ENCODE results near the gene FKBP11.
"Not testable (repeated sequence)": the region's sequence is repeated elsewhere in the genome, so short reads cannot be mapped to it uniquely, and the experiment has no call there.

The FKBP11 gene

DNA sequence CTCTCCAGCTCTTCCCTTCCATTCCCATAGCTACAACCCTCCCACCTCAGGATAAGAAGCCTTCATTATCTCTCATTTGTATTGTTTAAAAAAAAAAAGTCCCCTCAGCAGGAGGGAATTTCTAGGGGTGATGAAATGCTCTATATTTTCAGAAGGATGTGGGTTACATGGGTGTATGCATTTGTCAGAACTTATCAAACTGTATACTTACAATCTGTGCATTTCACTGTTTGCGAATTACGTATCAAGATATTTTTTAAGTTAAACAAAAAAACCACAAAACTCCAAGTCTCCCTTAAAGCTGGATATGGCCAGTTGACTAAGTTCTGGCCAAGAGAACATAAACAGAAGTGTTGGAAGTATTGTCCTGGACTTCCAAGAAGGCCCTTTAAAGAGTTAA, 2.0 kb upstream of the FKBP11 start:
- Mint-ChIP-seq H3K4me1 (peaks cover 40% of the 10 kb centered on the region), H3K36me3 (ENCODE audit: insufficient read depth) (peaks cover 22% of the 10 kb centered on the region), H3K27ac (ENCODE audit: low read depth) (peak overlapping the region; percentile 90), H3K9me3 (no peaks in the 10 kb centered on the region), H3K27me3 (no peaks in the 10 kb centered on the region), H3K4me3 (peak overlapping the region; percentile 63)
- DNase-seq (ENCODE audit: low spot score in 2 of 2) (no peak), ATAC-seq (replicated peaks; ENCODE audit: extremely low read depth, poor library complexity, severe bottlenecking) (no peak)

GRCh38 chr12:48924617-48925303, 532 bp downstream of the FKBP11 start:
- H3K36me3 Mint-ChIP-seq (ENCODE audit: insufficient read depth): peaks cover 33% of the 10 kb centered on the region
- no peaks in the 10 kb centered on the region for H3K9me3 Mint-ChIP-seq
- ATAC-seq (replicated peaks; ENCODE audit: extremely low read depth, poor library complexity, severe bottlenecking): peak; percentile 80
- H3K4me3 Mint-ChIP-seq: peak overlapping the region; percentile 91
- no peaks in the 10 kb centered on the region for H3K27me3 Mint-ChIP-seq
- H3K4me1 Mint-ChIP-seq: peaks cover 45% of the 10 kb centered on the region
- peak overlapping the region; percentile 94 for H3K27ac Mint-ChIP-seq (ENCODE audit: low read depth)
- DNase-seq (ENCODE audit: low spot score in 2 of 2): peak; percentile 64 to 75

- no peak overlapping the region for H3K4me3 Mint-ChIP-seq
- no peaks in the 10 kb centered on the region for H3K27me3 Mint-ChIP-seq
- H3K4me1 Mint-ChIP-seq: peaks cover 47% of the 10 kb centered on the region
- no peak overlapping the region for H3K27ac Mint-ChIP-seq (ENCODE audit: low read depth)
- H3K36me3 Mint-ChIP-seq (ENCODE audit: insufficient read depth): peaks cover 33% of the 10 kb centered on the region
- no peak for DNase-seq (ENCODE audit: low spot score in 2 of 2)
- no peak for ATAC-seq (replicated peaks; ENCODE audit: extremely low read depth, poor library complexity, severe bottlenecking)
- no peaks in the 10 kb centered on the region for H3K9me3 Mint-ChIP-seq
Observed at GRCh38 chr12:48923117-48923516, 2.2 kb downstream of the FKBP11 start.

DNA sequence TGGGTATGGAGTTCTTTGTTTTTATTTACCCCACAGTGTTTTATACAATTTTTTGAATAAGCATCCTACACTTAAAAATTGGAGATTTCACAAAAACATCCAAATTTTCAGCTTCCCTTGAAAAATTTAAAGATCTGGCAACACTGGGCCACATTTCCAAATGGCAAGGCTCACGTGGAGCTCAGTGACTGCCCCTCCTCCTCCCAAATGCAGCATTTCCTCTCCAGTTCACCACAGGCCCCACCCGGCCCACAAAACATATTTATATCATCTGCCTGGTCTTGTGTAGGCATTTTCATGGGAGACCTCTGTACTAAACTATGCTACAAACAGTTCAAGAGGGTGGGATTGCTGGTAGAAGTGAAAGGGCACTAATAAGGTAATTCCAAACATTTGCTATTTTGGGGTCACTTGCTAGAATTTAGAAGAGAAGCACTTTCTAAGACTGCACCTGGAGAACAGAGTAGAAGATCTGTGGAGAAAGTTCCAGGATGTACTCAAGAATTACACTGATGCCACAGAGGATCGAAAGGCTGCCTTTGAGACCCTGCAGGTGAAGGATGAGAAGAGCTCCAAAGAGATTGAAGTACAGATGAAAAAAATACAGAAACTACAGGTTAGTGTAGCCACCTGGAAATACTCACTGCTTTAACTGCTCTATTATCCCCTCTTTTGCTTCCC, 7.3 kb downstream of the FKBP11 start:
- Mint-ChIP-seq H3K4me3 (peak overlapping the region; percentile 85), H3K4me1 (peaks cover 40% of the 10 kb centered on the region), H3K36me3 (ENCODE audit: insufficient read depth) (peaks cover 18% of the 10 kb centered on the region), H3K9me3 (no peaks in the 10 kb centered on the region), H3K27me3 (no peaks in the 10 kb centered on the region), H3K27ac (ENCODE audit: low read depth) (peak overlapping the region; percentile 49)
- DNase-seq (ENCODE audit: low spot score in 2 of 2): no peak
- peak; percentile 93 for ATAC-seq (replicated peaks; ENCODE audit: extremely low read depth, poor library complexity, severe bottlenecking)

DNA sequence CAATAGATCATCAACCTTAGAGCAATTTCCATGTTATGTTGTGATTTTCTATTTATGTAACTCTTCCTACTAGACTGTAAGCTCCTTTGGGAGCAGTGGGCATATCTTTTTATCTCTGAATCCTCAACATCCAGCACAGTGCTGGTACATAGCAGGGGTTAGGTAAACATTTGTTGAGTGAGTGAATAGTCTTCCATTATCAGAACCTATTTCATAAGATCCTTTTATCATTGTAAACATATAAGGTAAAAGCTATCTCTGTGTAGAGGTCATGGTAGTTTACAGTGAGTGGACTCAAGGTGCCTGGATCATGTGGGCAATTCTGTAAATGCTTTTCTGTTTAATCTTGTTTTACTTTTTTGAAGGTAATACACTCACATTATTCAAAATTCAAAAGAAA, 15.1 kb downstream of the FKBP11 start:
- no peaks in the 10 kb centered on the region for H3K9me3 Mint-ChIP-seq
- H3K27ac Mint-ChIP-seq (ENCODE audit: low read depth): no peak overlapping the region
- ATAC-seq (replicated peaks; ENCODE audit: extremely low read depth, poor library complexity, severe bottlenecking) (no peak), DNase-seq (ENCODE audit: low spot score in 2 of 2) (no peak)
- H3K4me1 Mint-ChIP-seq: no peaks in the 10 kb centered on the region
- no peaks in the 10 kb centered on the region for H3K27me3 Mint-ChIP-seq
- no peaks in the 10 kb centered on the region for H3K36me3 Mint-ChIP-seq (ENCODE audit: insufficient read depth)
- H3K4me3 Mint-ChIP-seq: no peak overlapping the region

DNA sequence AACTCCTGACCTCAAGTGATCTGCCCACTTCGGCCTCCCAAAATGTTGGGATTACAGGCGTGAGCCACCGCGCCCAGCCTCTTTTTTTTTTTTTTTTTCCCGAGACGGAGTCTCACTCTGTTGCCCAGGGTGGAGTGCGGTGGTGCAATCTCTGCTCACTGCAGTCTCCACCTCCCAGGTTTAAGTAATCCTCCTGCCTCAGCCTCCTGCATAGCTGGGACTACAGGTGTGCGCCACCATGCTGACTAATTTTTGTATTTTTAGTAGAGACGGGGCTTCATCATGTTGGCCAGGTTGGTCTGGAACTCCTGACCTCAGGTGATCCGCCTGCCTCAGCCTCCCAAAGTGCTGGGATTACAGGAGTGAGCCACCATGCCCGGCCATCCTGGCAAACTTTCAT, 15.6 kb downstream of the FKBP11 start:
- H3K9me3 Mint-ChIP-seq; H3K4me3 Mint-ChIP-seq; ATAC-seq (replicated peaks; ENCODE audit: extremely low read depth, poor library complexity, severe bottlenecking); H3K36me3 Mint-ChIP-seq (ENCODE audit: insufficient read depth); H3K27me3 Mint-ChIP-seq; DNase-seq (ENCODE audit: low spot score in 2 of 2); H3K27ac Mint-ChIP-seq (ENCODE audit: low read depth); H3K4me1 Mint-ChIP-seq: not testable (repeated sequence)

- H3K9me3 Mint-ChIP-seq: no peaks in the 10 kb centered on the region
- no peaks in the 10 kb centered on the region for H3K27me3 Mint-ChIP-seq
- H3K27ac Mint-ChIP-seq (ENCODE audit: low read depth): no peak overlapping the region
- DNase-seq (ENCODE audit: low spot score in 2 of 2) (no peak), ATAC-seq (replicated peaks; ENCODE audit: extremely low read depth, poor library complexity, severe bottlenecking) (no peak)
- H3K4me3 Mint-ChIP-seq: no peak overlapping the region
- peaks cover 5% of the 10 kb centered on the region for H3K4me1 Mint-ChIP-seq
- H3K36me3 Mint-ChIP-seq (ENCODE audit: insufficient read depth): no peaks in the 10 kb centered on the region
Observed at GRCh38 chr12:48907245-48907644, 18.0 kb downstream of the FKBP11 start.

- Mint-ChIP-seq H3K4me3 (peak overlapping the region; percentile 50), H3K36me3 (ENCODE audit: insufficient read depth) (peaks cover 2% of the 10 kb centered on the region), H3K4me1 (peaks cover 5% of the 10 kb centered on the region), H3K9me3 (no peaks in the 10 kb centered on the region), H3K27me3 (no peaks in the 10 kb centered on the region), H3K27ac (ENCODE audit: low read depth) (peak overlapping the region; percentile 59)
- ATAC-seq (replicated peaks; ENCODE audit: extremely low read depth, poor library complexity, severe bottlenecking) (peak; percentile 99), DNase-seq (ENCODE audit: low spot score in 2 of 2) (peak; percentile 67 to 69)
Observed at GRCh38 chr12:48903982-48904411, 21.3 kb downstream of the FKBP11 start.

DNA sequence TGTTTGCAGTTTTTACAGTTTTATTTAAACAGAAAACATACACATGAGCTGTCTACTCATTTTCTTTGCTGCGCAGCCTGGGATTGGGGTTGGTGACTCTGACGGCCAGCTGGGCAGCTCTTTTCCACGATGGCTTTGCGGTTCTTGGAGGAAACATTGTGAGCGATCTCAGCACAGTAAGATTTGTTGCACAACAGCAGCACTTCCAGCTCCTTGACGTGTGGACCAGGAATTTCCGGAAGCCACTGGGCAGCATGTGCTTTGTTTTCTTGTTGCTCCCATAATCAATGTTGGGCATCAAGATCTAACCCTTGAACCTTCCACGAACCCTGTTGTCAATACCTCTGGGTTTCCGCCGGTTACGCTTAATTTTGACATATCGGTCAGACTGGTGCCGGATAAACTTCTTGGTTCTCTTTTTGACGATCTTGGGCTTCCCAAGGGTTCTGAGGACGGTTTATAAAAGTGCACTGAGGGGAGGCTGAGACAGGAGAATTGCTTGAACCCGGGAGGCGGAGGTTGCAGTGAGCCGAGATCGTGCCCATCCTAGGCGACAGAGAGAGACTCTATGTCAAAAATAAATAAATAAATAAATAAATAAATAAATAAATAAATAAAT, 21.8 kb downstream of the FKBP11 start:
- Mint-ChIP-seq H3K4me3 (peak overlapping the region; percentile 50), H3K4me1 (peaks cover 5% of the 10 kb centered on the region), H3K27ac (ENCODE audit: low read depth) (peak overlapping the region; percentile 59), H3K36me3 (ENCODE audit: insufficient read depth) (peaks cover 2% of the 10 kb centered on the region), H3K27me3 (peaks cover 2% of the 10 kb centered on the region), H3K9me3 (no peaks in the 10 kb centered on the region)
- ATAC-seq (replicated peaks; ENCODE audit: extremely low read depth, poor library complexity, severe bottlenecking) (no peak), DNase-seq (ENCODE audit: low spot score in 2 of 2) (no peak)

GRCh38 chr12:48901278-48901677, 24.0 kb downstream of the FKBP11 start:
- peaks cover 5% of the 10 kb centered on the region for H3K4me1 Mint-ChIP-seq
- H3K4me3 Mint-ChIP-seq: no peak overlapping the region
- H3K27me3 Mint-ChIP-seq: peaks cover 10% of the 10 kb centered on the region
- no peak overlapping the region for H3K27ac Mint-ChIP-seq (ENCODE audit: low read depth)
- H3K36me3 Mint-ChIP-seq (ENCODE audit: insufficient read depth): peaks cover 2% of the 10 kb centered on the region
- no peaks in the 10 kb centered on the region for H3K9me3 Mint-ChIP-seq
- no peak for DNase-seq (ENCODE audit: low spot score in 2 of 2)
- ATAC-seq (replicated peaks; ENCODE audit: extremely low read depth, poor library complexity, severe bottlenecking): no peak

DNA sequence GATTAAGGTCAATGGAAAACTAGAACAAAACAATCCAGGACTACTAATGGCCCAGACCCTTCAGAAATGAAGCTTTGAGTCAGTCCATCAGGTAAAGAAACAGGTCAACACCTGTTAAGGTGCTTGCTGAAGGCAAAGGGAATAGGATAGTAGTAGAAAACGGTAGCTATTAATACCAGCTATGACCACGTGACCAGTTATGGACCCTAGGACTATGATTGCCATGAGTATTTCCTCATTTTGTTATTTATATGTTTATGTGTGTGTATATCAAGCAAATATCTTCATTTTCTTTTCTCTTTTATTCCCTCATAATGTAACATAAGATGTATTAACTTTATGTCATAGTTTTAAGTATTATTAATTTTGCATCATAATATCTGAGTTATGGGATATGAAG, 25.6 kb downstream of the FKBP11 start:
- Mint-ChIP-seq H3K4me3 (no peak overlapping the region), H3K9me3 (no peaks in the 10 kb centered on the region), H3K36me3 (ENCODE audit: insufficient read depth) (peaks cover 2% of the 10 kb centered on the region), H3K27ac (ENCODE audit: low read depth) (no peak overlapping the region), H3K4me1 (peaks cover 5% of the 10 kb centered on the region), H3K27me3 (peaks cover 14% of the 10 kb centered on the region)
- no peak for ATAC-seq (replicated peaks; ENCODE audit: extremely low read depth, poor library complexity, severe bottlenecking)
- no peak for DNase-seq (ENCODE audit: low spot score in 2 of 2)

DNA sequence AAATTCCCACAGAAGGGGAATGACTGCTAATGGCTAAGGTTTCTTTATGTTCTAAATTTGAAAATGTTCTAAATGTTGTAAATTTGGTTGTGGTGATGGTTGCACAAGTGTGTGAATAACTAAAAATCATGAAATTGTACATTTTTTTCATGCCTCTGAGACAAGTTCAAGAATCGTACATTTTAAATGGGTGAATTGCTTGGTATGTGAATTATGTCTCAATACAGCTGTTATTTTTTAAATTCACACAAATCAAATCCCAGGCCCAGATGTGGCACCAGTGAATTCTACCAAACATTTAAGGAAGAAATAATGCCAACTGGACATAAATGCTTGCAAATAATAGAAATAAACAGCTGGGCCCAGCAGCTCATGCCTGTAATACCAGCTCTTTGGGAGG, 31.0 kb downstream of the FKBP11 start:
- no peak overlapping the region for H3K4me3 Mint-ChIP-seq
- no peak for ATAC-seq (replicated peaks; ENCODE audit: extremely low read depth, poor library complexity, severe bottlenecking)
- no peaks in the 10 kb centered on the region for H3K9me3 Mint-ChIP-seq
- H3K27me3 Mint-ChIP-seq: peaks cover 38% of the 10 kb centered on the region
- peaks cover 5% of the 10 kb centered on the region for H3K4me1 Mint-ChIP-seq
- no peak overlapping the region for H3K27ac Mint-ChIP-seq (ENCODE audit: low read depth)
- DNase-seq (ENCODE audit: low spot score in 2 of 2): no peak
- H3K36me3 Mint-ChIP-seq (ENCODE audit: insufficient read depth): no peaks in the 10 kb centered on the region

Measured in central memory CD8-positive, alpha-beta T cell (primary cell).